ENCODE data around the gene SLC18A2.

Gene SLC18A2

GRCh38 chr10:117239051-117239450, 1.9 kb upstream of the SLC18A2 start:
- DNase-seq, result no peak

- DNase-seq, result no peak
These were observed 943 bp upstream of the SLC18A2 start for GRCh38 chr10:117239721-117240620.

DNA sequence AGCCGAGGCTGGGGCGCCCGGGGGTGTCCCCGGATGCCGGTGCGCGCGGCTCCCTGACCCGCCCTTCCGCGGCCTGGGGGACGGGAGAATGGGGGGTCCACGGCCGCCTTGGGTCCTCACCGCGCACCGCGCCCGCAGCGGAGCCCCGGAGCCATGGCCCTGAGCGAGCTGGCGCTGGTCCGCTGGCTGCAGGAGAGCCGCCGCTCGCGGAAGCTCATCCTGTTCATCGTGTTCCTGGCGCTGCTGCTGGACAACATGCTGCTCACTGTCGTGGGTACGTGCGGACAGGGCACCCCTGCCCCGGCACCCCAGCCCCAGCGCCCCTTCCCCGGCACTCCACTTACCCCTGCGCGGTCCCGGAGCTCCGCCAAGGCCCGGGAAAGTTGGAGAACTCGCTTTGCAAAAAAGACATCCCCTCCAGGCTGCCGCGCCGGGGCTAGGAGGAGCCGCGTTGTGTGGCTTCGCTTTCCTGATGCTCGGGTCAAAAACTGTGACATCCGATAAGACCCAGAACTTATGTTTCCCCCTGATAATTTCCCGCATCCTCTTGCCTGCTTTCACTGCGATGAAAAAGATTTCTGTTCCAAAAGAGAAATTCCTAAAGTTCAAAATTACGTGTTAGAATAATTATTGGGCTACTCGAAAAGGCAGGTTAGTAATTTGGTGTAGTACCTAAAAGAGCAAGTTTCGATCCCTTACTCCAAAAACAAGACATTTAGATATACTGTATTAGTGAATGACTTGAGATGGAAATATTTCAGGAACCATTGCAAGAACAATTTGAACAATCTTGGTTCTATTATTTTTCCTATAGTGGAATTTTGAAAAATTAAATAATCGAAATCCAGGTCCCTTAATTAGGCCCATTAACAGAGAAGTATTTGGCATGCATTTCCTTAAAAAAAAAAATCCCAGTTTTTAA, 888 bp downstream of the SLC18A2 start:
- DNase-seq, result no peak

- no peak for DNase-seq
These were observed 1.5 kb downstream of the SLC18A2 start for GRCh38 chr10:117242463-117242832.

GRCh38 chr10:117246997-117247671, 6.2 kb downstream of the SLC18A2 start:
- DNase-seq, result no peak

GRCh38 chr10:117248750-117249465, 8.0 kb downstream of the SLC18A2 start:
- DNase-seq, result no peak

- no peak for DNase-seq
These were observed 8.7 kb downstream of the SLC18A2 start for GRCh38 chr10:117249493-117250093.

DNA sequence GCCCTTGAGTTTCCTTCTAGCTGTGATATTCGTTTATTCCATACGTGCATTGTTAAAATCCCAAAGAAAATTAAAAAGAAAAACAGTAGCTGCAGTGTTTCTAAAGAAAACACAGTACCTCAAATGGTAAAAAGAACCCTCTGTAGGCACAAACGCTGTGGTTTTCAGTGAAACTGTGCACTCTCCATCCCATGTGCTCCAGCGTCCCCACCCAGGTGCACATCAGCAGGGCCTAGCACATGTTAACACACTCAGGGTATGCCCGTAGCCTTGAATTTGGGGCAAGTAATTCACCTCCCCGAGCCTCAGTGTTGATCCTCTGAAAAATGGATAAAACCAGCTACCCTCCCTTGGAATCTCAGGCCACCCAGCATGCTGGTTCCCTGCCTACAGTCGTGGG, 9.5 kb downstream of the SLC18A2 start:
- DNase-seq, result no peak

GRCh38 chr10:117253908-117254307, 13.0 kb downstream of the SLC18A2 start:
- no peak for DNase-seq

DNA sequence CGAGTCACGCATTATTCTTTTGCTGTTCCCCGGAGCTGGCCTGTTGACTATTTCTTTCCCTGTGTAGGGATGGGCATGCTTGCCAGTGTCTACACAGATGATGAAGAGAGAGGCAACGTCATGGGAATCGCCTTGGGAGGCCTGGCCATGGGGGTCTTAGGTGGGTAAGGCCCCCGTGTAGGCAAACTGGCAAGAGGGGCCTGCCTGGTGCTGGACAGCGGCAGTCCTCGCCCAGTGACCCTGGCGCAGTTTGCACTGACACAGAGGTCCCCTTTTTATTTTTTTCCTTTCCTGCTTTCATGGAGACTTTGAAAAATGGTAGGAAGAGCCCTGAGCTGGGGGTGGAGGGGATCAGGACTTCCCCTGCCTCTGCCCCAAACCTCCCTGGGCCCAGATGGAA, 13.4 kb downstream of the SLC18A2 start:
- DNase-seq, result no peak

DNA sequence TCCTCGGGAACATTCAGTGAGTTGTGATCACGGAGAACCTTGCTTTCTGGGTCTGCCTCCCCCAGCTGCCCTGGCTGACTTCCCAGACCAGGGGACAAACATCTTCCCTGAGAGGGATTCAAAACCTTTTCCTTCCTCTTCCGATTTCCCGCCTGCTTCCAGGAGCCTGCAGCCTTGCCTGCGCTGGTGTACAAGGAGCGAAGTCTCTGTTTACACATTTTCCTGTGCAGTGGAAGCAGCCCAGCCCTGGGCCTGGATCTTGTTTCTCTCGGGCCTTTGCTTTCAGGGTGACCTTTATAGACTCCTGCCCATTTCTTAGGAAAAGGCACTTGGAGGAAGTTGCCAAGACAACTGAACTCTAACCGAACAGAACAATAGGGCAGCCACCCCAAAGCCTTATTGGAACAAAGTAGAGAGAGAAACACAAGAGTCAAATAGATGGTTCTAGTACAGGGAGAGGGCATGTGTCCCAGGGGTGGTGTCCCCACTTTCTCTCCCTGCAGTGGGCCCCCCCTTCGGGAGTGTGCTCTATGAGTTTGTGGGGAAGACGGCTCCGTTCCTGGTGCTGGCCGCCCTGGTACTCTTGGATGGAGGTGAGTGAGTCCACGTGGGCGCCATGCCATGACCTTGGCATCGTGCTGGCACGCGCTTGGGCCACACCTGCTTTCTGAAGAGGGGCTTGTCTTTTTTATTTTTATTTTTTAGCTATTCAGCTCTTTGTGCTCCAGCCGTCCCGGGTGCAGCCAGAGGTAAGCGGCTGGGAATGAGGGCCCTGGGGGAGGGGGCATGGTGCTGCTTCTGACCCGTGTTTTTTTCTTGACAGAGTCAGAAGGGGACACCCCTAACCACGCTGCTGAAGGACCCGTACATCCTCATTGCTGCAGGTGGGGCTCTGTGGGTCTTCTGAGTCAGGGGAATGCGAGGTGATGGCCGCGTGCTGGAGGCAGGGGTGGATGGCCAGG, 14.1 kb downstream of the SLC18A2 start:
- no peak for DNase-seq

DNA sequence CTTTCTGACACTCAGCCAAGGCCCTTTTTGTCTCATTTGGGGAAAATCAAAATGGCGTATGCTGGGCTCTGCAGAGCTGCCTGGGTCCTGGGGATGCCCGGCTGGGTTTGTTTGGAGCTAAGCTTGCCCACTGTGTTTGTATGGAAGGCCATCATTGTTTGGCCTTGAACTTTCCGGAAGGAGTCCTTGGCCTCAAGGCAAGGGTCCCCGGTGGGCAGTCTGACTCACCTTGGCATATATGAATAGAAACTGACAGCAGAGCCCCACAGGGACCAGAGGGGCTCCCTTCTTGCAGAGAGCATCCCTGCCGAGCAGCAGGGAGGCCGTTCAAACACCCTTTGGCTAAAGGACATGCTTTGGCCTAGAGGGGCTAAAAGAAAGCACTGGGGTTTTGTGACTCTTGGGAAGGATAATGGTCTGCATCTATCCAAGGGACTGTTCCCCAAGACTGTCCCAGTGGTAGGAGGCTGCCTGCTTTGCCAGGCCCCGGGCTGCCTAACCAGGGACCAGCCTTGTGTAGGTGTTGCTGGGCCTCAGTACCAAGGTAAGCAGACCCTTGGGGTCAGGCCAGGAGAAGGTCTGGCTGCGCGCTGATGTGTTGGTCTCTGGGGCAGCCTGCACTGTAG, 15.0 kb downstream of the SLC18A2 start:
- no peak for DNase-seq

- no peak for DNase-seq
These were observed 16.0 kb downstream of the SLC18A2 start for GRCh38 chr10:117256910-117257309.

DNA sequence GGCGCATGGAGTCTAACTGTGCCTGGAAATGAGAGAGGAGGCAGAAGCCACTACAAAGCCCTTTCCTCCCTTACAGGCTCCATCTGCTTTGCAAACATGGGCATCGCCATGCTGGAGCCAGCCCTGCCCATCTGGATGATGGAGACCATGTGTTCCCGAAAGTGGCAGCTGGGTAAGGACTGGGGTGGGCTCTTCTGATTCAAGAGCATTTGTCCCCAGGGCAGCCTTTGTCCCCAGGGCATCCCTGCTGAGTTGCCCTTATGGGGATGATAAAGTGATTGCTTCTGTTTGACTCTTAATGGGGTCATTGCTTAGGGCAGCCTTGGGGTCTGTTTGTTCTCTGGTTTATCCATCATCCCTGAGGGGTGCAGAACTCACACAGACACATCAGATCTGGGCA, 16.8 kb downstream of the SLC18A2 start:
- DNase-seq, result no peak

- DNase-seq, result no peak
These were observed 18.4 kb downstream of the SLC18A2 start for GRCh38 chr10:117259279-117259678.

- DNase-seq, result no peak
These were observed 19.2 kb downstream of the SLC18A2 start for GRCh38 chr10:117260084-117260483.

DNA sequence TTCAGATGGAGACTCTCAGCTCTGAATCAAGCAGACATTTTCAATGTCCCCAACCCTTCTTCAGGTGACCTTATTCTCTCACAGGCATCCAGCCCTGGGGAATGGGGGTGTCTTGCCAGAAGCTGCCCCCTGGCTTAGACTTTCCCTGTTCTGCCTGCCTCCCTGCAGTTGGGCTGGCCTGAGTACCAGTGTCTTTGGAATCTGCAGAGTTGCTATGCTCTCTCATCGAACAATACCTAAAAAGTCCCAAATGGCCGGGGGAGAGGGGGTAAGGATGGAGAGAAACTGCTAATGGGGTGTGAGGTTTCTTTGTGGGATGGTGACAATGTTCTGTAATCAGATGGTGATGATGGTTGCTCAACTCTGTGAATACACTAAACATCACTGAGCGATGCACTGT, 20.6 kb downstream of the SLC18A2 start:
- DNase-seq, result no peak

DNA sequence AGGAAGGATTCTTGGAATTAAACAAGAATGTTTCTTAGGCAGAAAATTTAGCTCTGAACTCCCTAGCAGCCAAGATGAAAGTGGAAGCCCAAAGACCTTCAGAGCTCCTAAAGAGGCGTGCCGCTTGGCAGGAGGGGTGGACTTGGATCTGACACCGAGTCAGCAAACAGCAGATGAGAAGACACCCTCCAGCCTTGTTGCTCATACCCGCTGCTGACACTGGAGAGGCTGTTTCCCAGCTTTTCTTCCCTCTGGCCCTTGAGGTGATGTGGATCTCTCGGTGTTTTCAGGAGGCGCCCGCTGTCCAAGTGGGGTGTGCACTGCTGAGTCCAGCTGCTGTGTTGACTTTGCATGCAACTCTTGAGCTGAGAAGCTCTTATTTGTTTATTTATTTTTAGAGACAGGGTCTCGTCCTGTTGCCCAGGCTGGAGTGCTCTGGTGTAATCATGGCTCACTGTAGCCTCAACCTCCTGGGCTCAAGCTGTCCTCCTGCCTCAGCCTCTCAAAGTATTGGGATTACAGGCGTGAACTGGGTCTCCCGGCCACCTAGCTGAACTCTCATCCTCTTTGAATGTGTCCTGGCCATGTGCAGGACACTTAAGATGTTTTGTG, 21.5 kb downstream of the SLC18A2 start:
- no peak for DNase-seq

- DNase-seq, result no peak
These were observed 22.0 kb downstream of the SLC18A2 start for GRCh38 chr10:117262903-117263293.

- no peak for DNase-seq
These were observed 23.9 kb downstream of the SLC18A2 start for GRCh38 chr10:117264782-117265181.
